Measurements from ENCODE around the gene KMT5C. TPM values are rescaled to one million over a fixed set of nuclear protein-coding genes. Genes with fewer than 3 reads are reported as not detected.

KMT5C gene
- total and polyA plus RNA-seq, 2 donors (not counting 1 experiment from before 2014, with no cell fraction given): 22.2 to 23.6 TPM

DNA sequence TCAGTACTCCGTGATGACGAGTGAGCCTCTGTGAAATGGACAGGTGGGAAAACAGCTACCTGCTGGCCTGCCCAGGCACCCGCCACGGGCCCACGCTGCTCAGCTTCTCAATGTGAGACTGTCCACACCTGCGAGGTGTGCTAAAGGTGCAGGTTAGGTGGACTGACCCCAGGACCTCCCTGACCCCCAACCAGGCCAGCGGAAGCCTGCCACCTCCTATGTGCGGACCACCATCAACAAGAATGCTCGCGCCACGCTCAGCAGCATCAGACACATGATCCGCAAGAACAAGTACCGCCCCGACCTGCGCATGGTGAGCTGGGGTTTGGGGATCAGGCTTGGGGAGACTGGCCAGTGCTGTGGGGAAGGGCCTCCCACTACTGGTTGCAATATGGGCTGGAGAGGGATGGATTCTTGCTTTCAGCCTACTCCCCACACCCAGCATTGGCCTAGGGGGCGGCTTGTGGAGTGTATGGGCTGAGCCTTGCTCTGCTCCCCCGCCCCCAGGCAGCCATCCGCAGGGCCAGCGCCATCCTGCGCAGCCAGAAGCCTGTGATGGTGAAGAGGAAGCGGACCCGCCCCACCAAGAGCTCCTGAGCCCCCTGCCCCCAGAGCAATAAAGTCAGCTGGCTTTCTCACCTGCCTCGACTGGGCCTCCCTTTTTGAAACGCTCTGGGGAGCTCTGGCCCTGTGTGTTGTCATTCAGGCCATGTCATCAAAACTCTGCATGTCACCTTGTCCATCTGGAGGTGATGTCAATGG is 48.2 kb downstream of the KMT5C start:
- Histone ChIP-seq H3K4me3 (ENCODE audit: control extremely low read depth in 1 of 5, extremely low read depth in 1 of 5, insufficient read depth in 1 of 5, low read depth in 2 of 5, low read length in 4 of 5) (peak overlapping the region in 1 of 5 experiments; percentile 87), H2AFZ (ENCODE audit: insufficient read depth, low read depth, low read length, poor library complexity, severe bottlenecking) (no peak overlapping the region), H4K20me1 (ENCODE audit: control insufficient read depth, insufficient read depth, low read length, poor library complexity, severe bottlenecking) (peaks cover 69% of the 10 kb centered on the region), H3K9ac (ENCODE audit: low read length) (peak overlapping the region; percentile 96), H3K9me3 (ENCODE audit: control extremely low read depth in 1 of 3, control insufficient read depth in 2 of 3, insufficient read depth in 1 of 3, low read length in 2 of 3) (no peaks in the 10 kb centered on the region), H3K4me1 (ENCODE audit: control insufficient read depth in 2 of 2, insufficient read depth in 2 of 2, low read length in 2 of 2) (peaks cover 40 to 53% of the 10 kb centered on the region in 2 donors), H3K4me2 (replicated peaks; ENCODE audit: low read depth, low read length, poor library complexity, severe bottlenecking) (peak overlapping the region; percentile 74), H3K79me2 (ENCODE audit: control insufficient read depth, insufficient read depth, low read length) (peaks cover 35% of the 10 kb centered on the region), H3K27me3 (replicated peaks in 1 of 4; ENCODE audit: control extremely low read depth in 1 of 4, control insufficient read depth in 3 of 4, insufficient read depth in 4 of 4, low read length in 3 of 4) (no peaks in the 10 kb centered on the region), H3K36me3 (replicated peaks in 1 of 2; ENCODE audit: control extremely low read depth in 1 of 2, control insufficient read depth in 1 of 2, extremely low read depth in 1 of 2, insufficient read depth in 2 of 2, low read length in 1 of 2) (peaks cover 3 to 48% of the 10 kb centered on the region in 2 experiments), H3K27ac (ENCODE audit: low read length in 2 of 2) (peak overlapping the region in 1 of 2 donors; percentile 96)
- 90% methylated on average over 19 of the region's 24 CpGs for WGBS (ENCODE audit: insufficient coverage)
- CTCF ChIA-PET: interaction anchor here (0.9 to 2.3 kb wide), 3 partner anchors 86 to 116 kb away, joined by 3 to 6 read pairs (median 5); no protein-coding TSS in a partner anchor
- Mint-ChIP-seq H3K9me3 (ENCODE audit: insufficient read depth) (no peaks in the 10 kb centered on the region), H3K27me3 (no peaks in the 10 kb centered on the region), H3K4me3 (peak overlapping the region; percentile 100), H3K27ac (peak overlapping the region; percentile 26), H3K4me1 (peaks cover 62% of the 10 kb centered on the region)
- DNase-seq: no peak
- intact Hi-C loops (cut with micrococcal nuclease): no loop called here
- no peak for TF ChIP-seq EZH2 (IDR thresholded peaks at IDR 0.05; ENCODE audit: borderline replicate concordance, insufficient read depth, low read depth, low read length, poor library complexity, severe bottlenecking)
- TF ChIP-seq, protein P1, sequence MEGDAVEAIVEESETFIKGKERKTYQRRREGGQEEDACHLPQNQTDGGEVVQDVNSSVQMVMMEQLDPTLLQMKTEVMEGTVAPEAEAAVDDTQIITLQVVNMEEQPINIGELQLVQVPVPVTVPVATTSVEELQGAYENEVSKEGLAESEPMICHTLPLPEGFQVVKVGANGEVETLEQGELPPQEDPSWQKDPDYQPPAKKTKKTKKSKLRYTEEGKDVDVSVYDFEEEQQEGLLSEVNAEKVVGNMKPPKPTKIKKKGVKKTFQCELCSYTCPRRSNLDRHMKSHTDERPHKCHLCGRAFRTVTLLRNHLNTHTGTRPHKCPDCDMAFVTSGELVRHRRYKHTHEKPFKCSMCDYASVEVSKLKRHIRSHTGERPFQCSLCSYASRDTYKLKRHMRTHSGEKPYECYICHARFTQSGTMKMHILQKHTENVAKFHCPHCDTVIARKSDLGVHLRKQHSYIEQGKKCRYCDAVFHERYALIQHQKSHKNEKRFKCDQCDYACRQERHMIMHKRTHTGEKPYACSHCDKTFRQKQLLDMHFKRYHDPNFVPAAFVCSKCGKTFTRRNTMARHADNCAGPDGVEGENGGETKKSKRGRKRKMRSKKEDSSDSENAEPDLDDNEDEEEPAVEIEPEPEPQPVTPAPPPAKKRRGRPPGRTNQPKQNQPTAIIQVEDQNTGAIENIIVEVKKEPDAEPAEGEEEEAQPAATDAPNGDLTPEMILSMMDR (IDR thresholded peaks at IDR 0.05): no peak
- ATAC-seq (ENCODE audit: low read depth): no peak
- POLR2A ChIA-PET: interaction anchor here (0.9 kb wide), 1 partner anchor 20 kb away, joined by 5 read pairs; the partner anchor contains the start of gene UBE2S

All from B cell (primary cell).